Sigmoid colon (tissue), 4 donors: ENCODE data around the gene CEP43.

Source experiments
- CTCF ChIP-seq, 4 experiments: fragments of 450-650 bp in 3 of 4; fragments of 200-600 bp in 1 of 4; IDR thresholded peaks; one replicate each; pipeline ENCODE4 v1.5.1; 2016 to 2019; ENCODE audit warnings: antibody characterized with exemption in 4 of 4, mild to moderate bottlenecking in 3 of 4, moderate library complexity in 2 of 4
- EP300 ChIP-seq, 4 donors: sonication (generic); formaldehyde crosslinking; IDR thresholded peaks; one replicate each; pipeline ENCODE4 v1.6.1; 2017; ENCODE audit warnings: antibody characterized with exemption in 4 of 4
- POLR2A ChIP-seq, 2 donors: fragments of 450-650 bp; IDR thresholded peaks; one replicate each; pipeline ENCODE4 v1.6.1; 2016; ENCODE audit warnings: antibody characterized with exemption in 2 of 2, mild to moderate bottlenecking in 2 of 2, moderate library complexity in 2 of 2
- POLR2AphosphoS5 ChIP-seq, 4 donors: sonication (generic); formaldehyde crosslinking; IDR thresholded peaks; one replicate each; pipeline ENCODE4 v1.6.1; 2017; ENCODE audit warnings: antibody characterized with exemption in 4 of 4

- no peak for TF ChIP-seq POLR2A (IDR thresholded peaks at IDR 0.05)
- TF ChIP-seq CTCF (IDR thresholded peaks at IDR 0.05) = no peak
- no peak for TF ChIP-seq POLR2AphosphoS5 (IDR thresholded peaks at IDR 0.05)
- TF ChIP-seq EP300 (IDR thresholded peaks at IDR 0.05) = no peak
Observed at GRCh38 chr6:166970776-166971175, 28.4 kb upstream of the CEP43 start.
